ENCODE data around the gene TMEM63A. TPM values are rescaled to one million over a fixed set of nuclear protein-coding genes. Genes with fewer than 3 reads are reported as not detected.

The TMEM63A gene
- polyA plus RNA-seq, 2 of the 4 experiments (the other 2 are of a cell fraction), result 7.5 to 9.5 TPM

- no peak for TF ChIP-seq RNF2 (IDR thresholded peaks at IDR 0.05; ENCODE audit: borderline replicate concordance, low read depth)
- TF ChIP-seq ESRRA (IDR thresholded peaks at IDR 0.05; ENCODE audit: borderline replicate concordance, low read length), result no peak
- no peak for TF ChIP-seq TP53 (CRISPR knock-in tag; IDR thresholded peaks at IDR 0.05)
- peak; percentile 97 for TF ChIP-seq POLR2A (IDR thresholded peaks at IDR 0.05; ENCODE audit: low read length)
- TF ChIP-seq EHMT2 (IDR thresholded peaks at IDR 0.05; ENCODE audit: low read depth), result no peak
- TF ChIP-seq HOXA7 (CRISPR knock-in tag; IDR thresholded peaks at IDR 0.05), result no peak
- TF ChIP-seq MAX (IDR thresholded peaks at IDR 0.05), result peak; percentile 6
- TF ChIP-seq SMC3 (IDR thresholded peaks at IDR 0.05), result peak; percentile 45
- TF ChIP-seq, protein P1, sequence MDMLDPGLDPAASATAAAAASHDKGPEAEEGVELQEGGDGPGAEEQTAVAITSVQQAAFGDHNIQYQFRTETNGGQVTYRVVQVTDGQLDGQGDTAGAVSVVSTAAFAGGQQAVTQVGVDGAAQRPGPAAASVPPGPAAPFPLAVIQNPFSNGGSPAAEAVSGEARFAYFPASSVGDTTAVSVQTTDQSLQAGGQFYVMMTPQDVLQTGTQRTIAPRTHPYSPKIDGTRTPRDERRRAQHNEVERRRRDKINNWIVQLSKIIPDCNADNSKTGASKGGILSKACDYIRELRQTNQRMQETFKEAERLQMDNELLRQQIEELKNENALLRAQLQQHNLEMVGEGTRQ (IDR thresholded peaks at IDR 0.05), result no peak
- TF ChIP-seq, protein P2, sequence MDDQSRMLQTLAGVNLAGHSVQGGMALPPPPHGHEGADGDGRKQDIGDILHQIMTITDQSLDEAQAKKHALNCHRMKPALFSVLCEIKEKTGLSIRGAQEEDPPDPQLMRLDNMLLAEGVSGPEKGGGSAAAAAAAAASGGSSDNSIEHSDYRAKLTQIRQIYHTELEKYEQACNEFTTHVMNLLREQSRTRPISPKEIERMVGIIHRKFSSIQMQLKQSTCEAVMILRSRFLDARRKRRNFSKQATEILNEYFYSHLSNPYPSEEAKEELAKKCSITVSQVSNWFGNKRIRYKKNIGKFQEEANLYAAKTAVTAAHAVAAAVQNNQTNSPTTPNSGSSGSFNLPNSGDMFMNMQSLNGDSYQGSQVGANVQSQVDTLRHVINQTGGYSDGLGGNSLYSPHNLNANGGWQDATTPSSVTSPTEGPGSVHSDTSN (IDR thresholded peaks at IDR 0.05), result no peak
- TF ChIP-seq RARB (CRISPR knock-in tag; IDR thresholded peaks at IDR 0.05), result no peak
- peak; percentile 90 to 93; a peak in 4 of 5 replicates for TF ChIP-seq JUN (IDR thresholded peaks at IDR 0.05)
- TF ChIP-seq POLR2AphosphoS2 (conservative IDR thresholded peaks at IDR 0.05; ENCODE audit: low read length), result no peak
- TF ChIP-seq HES2 (IDR thresholded peaks at IDR 0.05), result no peak
- 0 out of 5 replicates have a peak, but pooled peaks of 1 of the 2 experiments have one; percentile 8 for TF ChIP-seq EP300 (IDR thresholded peaks at IDR 0.05)
- TF ChIP-seq CHD4 (IDR thresholded peaks at IDR 0.05; ENCODE audit: borderline replicate concordance), result no peak
- no peak for TF ChIP-seq PHF8 (IDR thresholded peaks at IDR 0.05; ENCODE audit: borderline replicate concordance, low read depth)
Observed at GRCh38 chr1:225809842-225810578, 72.2 kb downstream of the TMEM63A start, which contains the start of gene EPHX1 (continued).

- H3K9me3 ChIP-seq, result no peaks in the 10 kb centered on the region
- CTCF ChIA-PET, result interaction anchor here (1.0 to 7.6 kb wide), 5 partner anchors 18 to 333 kb away, joined by 3 to 55 read pairs (median 6); partner anchors contain the start of gene SRP9
- POLR2A ChIA-PET, result interaction anchor here (1.1 kb wide), 1 partner anchor 30 kb away, joined by 5 read pairs; the partner anchor contains the start of gene SRP9
- no peak overlapping the region for H3K4me3 ChIP-seq
- FAIRE-seq, result no peak
- WGBS (ENCODE audit: missing lambda C conversion rate), result 74% methylated on average over 5 of the region's 5 CpGs
- ATAC-seq, result no peak
- H3K4me1 ChIP-seq, result peaks cover 22% of the 10 kb centered on the region
- no peak overlapping the region for H3K27ac ChIP-seq
- H3K4me2 ChIP-seq, result no peak overlapping the region
- no peak for DNase-seq (ENCODE audit: low read depth in 1 of 2, low spot score in 1 of 2)
- TF ChIP-seq EP300 (IDR thresholded peaks at IDR 0.05), result no peak
- no peak for TF ChIP-seq CHD4 (IDR thresholded peaks at IDR 0.05; ENCODE audit: borderline replicate concordance)
- TF ChIP-seq REST (IDR thresholded peaks at IDR 0.05), result no peak
- no peak for TF ChIP-seq SREBF2 (IDR thresholded peaks at IDR 0.05)
- TF ChIP-seq TFCP2L1 (CRISPR knock-in tag; IDR thresholded peaks at IDR 0.05), result no peak
- TF ChIP-seq, protein P1 (IDR thresholded peaks at IDR 0.05), result no peak
- no peak for TF ChIP-seq BHLHE40 (IDR thresholded peaks at IDR 0.05; ENCODE audit: low read depth, low read length)
- no peak for TF ChIP-seq HMGXB4 (CRISPR knock-in tag; IDR thresholded peaks at IDR 0.05; ENCODE audit: borderline replicate concordance)
- TF ChIP-seq CBX2 (IDR thresholded peaks at IDR 0.05; ENCODE audit: borderline replicate concordance, low read depth), result no peak
- no peak for TF ChIP-seq HOXB13 (CRISPR knock-in tag; IDR thresholded peaks at IDR 0.05; ENCODE audit: low read depth)
- no peak for TF ChIP-seq MYC (IDR thresholded peaks at IDR 0.05; ENCODE audit: borderline replicate concordance, low read length)
- no peak for TF ChIP-seq RFX5 (IDR thresholded peaks at IDR 0.05)
- no peak for TF ChIP-seq ZNF302 (CRISPR knock-in tag; IDR thresholded peaks at IDR 0.05)
- TF ChIP-seq POLR2AphosphoS2 (conservative IDR thresholded peaks at IDR 0.05; ENCODE audit: low read length), result no peak
- TF ChIP-seq, protein P3, sequence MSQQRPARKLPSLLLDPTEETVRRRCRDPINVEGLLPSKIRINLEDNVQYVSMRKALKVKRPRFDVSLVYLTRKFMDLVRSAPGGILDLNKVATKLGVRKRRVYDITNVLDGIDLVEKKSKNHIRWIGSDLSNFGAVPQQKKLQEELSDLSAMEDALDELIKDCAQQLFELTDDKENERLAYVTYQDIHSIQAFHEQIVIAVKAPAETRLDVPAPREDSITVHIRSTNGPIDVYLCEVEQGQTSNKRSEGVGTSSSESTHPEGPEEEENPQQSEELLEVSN (IDR thresholded peaks at IDR 0.05; ENCODE audit: borderline replicate concordance, low read depth), result no peak
- TF ChIP-seq CEBPB (IDR thresholded peaks at IDR 0.05), result no peak
Observed at GRCh38 chr1:225808136-225808535, 74.0 kb downstream of the TMEM63A start.
